IMR-90 (cell line): ENCODE results near the gene TMEM259. TPM values are rescaled to one million over a fixed set of nuclear protein-coding genes. Genes with fewer than 3 reads are reported as not detected.

ENCODE experiments used
- ATAC-seq: fragments of 200-7000 bp; cut with Tn5 transposase; 2 replicates; pipeline ENCODE4 v1.9.1; 2020; ENCODE audit warnings: low read depth, mild to moderate bottlenecking, moderate library complexity
- BruUV-seq: library from RNA; stranded (reverse); fragments of 400-500 nt; replicated peaks from 2 replicates; lab custom pipeline; 2021; lab: Mats Ljungman, UMichigan
- CTCF ChIA-PET: fragments of 300-600 bp; formaldehyde crosslinking; extraction: SDS; loops from one replicate; lab custom pipeline; 2021; ENCODE audit warnings: antibody characterized with exemption; lab: Yijun Ruan, JAX
- POLR2A ChIA-PET: fragments of 300-600 bp; sonication (Branson Sonifier 250); formaldehyde crosslinking; loops from one replicate; lab custom pipeline; 2022; ENCODE audit warnings: antibody characterized with exemption; ENCODE audit not compliant: unreplicated experiment; lab: Charles Lee
- DNase-seq: peaks from one replicate; pipeline ENCODE4 v3.0.0; 2013
- H2AFZ ChIP-seq: replicated peaks from 2 replicates; pipeline ENCODE3; 2013; ENCODE audit warnings: low read length, mild to moderate bottlenecking; ENCODE audit not compliant: poor library complexity
- H2AK5ac ChIP-seq: 2 replicates; pipeline ENCODE4 v1.6.1; 2013; ENCODE audit warnings: low read depth, low read length, inconsistent platforms
- H2AK9ac ChIP-seq: replicated peaks from 2 replicates; pipeline ENCODE3; 2013; ENCODE audit warnings: mild to moderate bottlenecking, low read depth, low read length, moderate library complexity; ENCODE audit not compliant: poor library complexity
- H2BK120ac ChIP-seq: 2 replicates; pipeline ENCODE4 v1.6.1; 2013; ENCODE audit warnings: low read depth, low read length, inconsistent platforms
- H2BK15ac ChIP-seq: 3 replicates; pipeline ENCODE4 v1.6.1; 2013; ENCODE audit warnings: low read depth, low read length, inconsistent platforms
- H2BK20ac ChIP-seq: 2 replicates; pipeline ENCODE4 v1.6.1; 2013; ENCODE audit warnings: low read depth, mild to moderate bottlenecking, inconsistent platforms, low read length, moderate library complexity
- H2BK5ac ChIP-seq: 2 replicates; pipeline ENCODE4 v1.6.1; 2013; ENCODE audit warnings: mild to moderate bottlenecking, low read depth, low read length, inconsistent platforms; ENCODE audit not compliant: poor library complexity, severe bottlenecking
- H3K14ac ChIP-seq: replicated peaks from 2 replicates; pipeline ENCODE4 v1.6.1; 2013; ENCODE audit warnings: low read depth, low read length, inconsistent platforms
- H3K18ac ChIP-seq: 2 replicates; pipeline ENCODE4 v1.6.1; 2013; ENCODE audit warnings: low read depth, low read length, control low read depth
- H3K23ac ChIP-seq: 2 replicates; pipeline ENCODE4 v1.6.1; 2013; ENCODE audit warnings: low read depth, low read length, inconsistent platforms
- H3K27ac ChIP-seq: 2 replicates; pipeline ENCODE4 v1.5.1; 2013; ENCODE audit warnings: mild to moderate bottlenecking, control low read depth, low read length; ENCODE audit not compliant: insufficient read depth
- H3K27me3 ChIP-seq: 2 replicates; pipeline ENCODE4 v1.6.1; 2013; ENCODE audit warnings: low read length; ENCODE audit not compliant: control insufficient read depth, insufficient read depth
- H3K36me3 ChIP-seq: 2 replicates; pipeline ENCODE4 v1.6.1; 2013; ENCODE audit warnings: low read length, mixed read lengths; ENCODE audit not compliant: control insufficient read depth, insufficient read depth
- H3K4ac ChIP-seq: 2 replicates; pipeline ENCODE4 v1.6.1; 2013; ENCODE audit warnings: low read depth, low read length, inconsistent platforms
- H3K4me1 ChIP-seq: 2 replicates; pipeline ENCODE4 v1.6.1; 2013; ENCODE audit warnings: low read length, mixed read lengths; ENCODE audit not compliant: control insufficient read depth, insufficient read depth
- H3K4me2 ChIP-seq: 2 replicates; pipeline ENCODE4 v1.6.1; 2013; ENCODE audit warnings: low read depth, mild to moderate bottlenecking, control low read depth, low read length, moderate library complexity
- H3K4me3 ChIP-seq: 2 replicates; pipeline ENCODE4 v1.5.1; 2013; ENCODE audit warnings: low read depth, mild to moderate bottlenecking, control low read depth, low read length, moderate library complexity; ENCODE audit not compliant: insufficient read depth
- H3K56ac ChIP-seq: 2 replicates; pipeline ENCODE4 v1.6.1; 2013; ENCODE audit warnings: low read length, inconsistent platforms; ENCODE audit not compliant: insufficient read depth; ENCODE audit errors: extremely low read depth
- H3K79me1 ChIP-seq, 2 experiments: 2 replicates each; pipeline ENCODE4 v1.6.1; 2013; ENCODE audit warnings: low read length in 2 of 2, inconsistent platforms in 1 of 2, low read depth in 1 of 2
- H3K9ac ChIP-seq: 2 replicates; pipeline ENCODE4 v1.6.1; 2013; ENCODE audit warnings: low read depth, low read length, control low read depth
- H3K9me1 ChIP-seq: 2 replicates; pipeline ENCODE4 v1.6.1; 2013; ENCODE audit warnings: low read length, inconsistent platforms; ENCODE audit not compliant: insufficient read depth
- H3K9me3 ChIP-seq: 2 replicates; pipeline ENCODE4 v1.6.1; 2013; ENCODE audit warnings: low read length; ENCODE audit not compliant: control insufficient read depth, insufficient read depth
- H4K20me1 ChIP-seq: 2 replicates; pipeline ENCODE4 v1.6.1; 2013; ENCODE audit warnings: low read length, inconsistent platforms; ENCODE audit not compliant: insufficient read depth
- H4K5ac ChIP-seq: 2 replicates; pipeline ENCODE4 v1.6.1; 2013; ENCODE audit warnings: mild to moderate bottlenecking, low read depth, low read length, control low read depth
- H4K8ac ChIP-seq, 2 experiments: 2 replicates each; pipeline ENCODE4 v1.6.1; 2013; ENCODE audit warnings: low read depth in 2 of 2, low read length in 2 of 2, control low read depth in 1 of 2, inconsistent platforms in 1 of 2
- H4K91ac ChIP-seq: 2 replicates; pipeline ENCODE4 v1.6.1; 2013; ENCODE audit warnings: low read depth, low read length, inconsistent platforms; ENCODE audit not compliant: insufficient read depth
- BHLHE40 ChIP-seq: fragments of 150-350 bp; IDR thresholded peaks from 2 replicates; pipeline ENCODE4 v1.6.1; 2016; ENCODE audit warnings: mild to moderate bottlenecking, low read depth, low read length
- CEBPB ChIP-seq: IDR thresholded peaks from 2 replicates; pipeline ENCODE4 v1.6.1; 2012; ENCODE audit warnings: low read depth, low read length, improper control_type of control experiment
- CHD1 ChIP-seq: IDR thresholded peaks from 2 replicates; pipeline ENCODE4 v1.6.1; 2012; ENCODE audit warnings: low read depth, low read length, improper control_type of control experiment
- CTCF ChIP-seq: conservative IDR thresholded peaks from 2 replicates; pipeline ENCODE4 v1.5.1; 2012; ENCODE audit warnings: mild to moderate bottlenecking, low read depth, low read length, improper control_type of control experiment
- ELK1 ChIP-seq: fragments of 150-350 bp; IDR thresholded peaks from 2 replicates; pipeline ENCODE4 v1.6.1; 2016; ENCODE audit warnings: low read depth, mild to moderate bottlenecking, low read length, moderate library complexity, borderline replicate concordance
- FOS ChIP-seq: fragments of 150-350 bp; IDR thresholded peaks from 2 replicates; pipeline ENCODE4 v1.6.1; 2016; ENCODE audit warnings: low read depth, low read length
- MAFK ChIP-seq: IDR thresholded peaks from 2 replicates; pipeline ENCODE4 v1.6.1; 2012; ENCODE audit warnings: low read depth, low read length, improper control_type of control experiment
- MAZ ChIP-seq: IDR thresholded peaks from 2 replicates; pipeline ENCODE4 v1.6.1; 2012; ENCODE audit warnings: low read depth, mild to moderate bottlenecking, low read length, improper control_type of control experiment, moderate library complexity, borderline replicate concordance
- NFE2L2 ChIP-seq: fragments of 150-350 bp; IDR thresholded peaks from 2 replicates; pipeline ENCODE4 v1.6.1; 2016; ENCODE audit warnings: low read depth, mild to moderate bottlenecking, low read length
- POLR2A ChIP-seq: IDR thresholded peaks from 2 replicates; pipeline ENCODE4 v1.6.1; 2012; ENCODE audit warnings: mild to moderate bottlenecking, low read depth, low read length
- RAD21 ChIP-seq: IDR thresholded peaks from 2 replicates; pipeline ENCODE4 v1.6.1; 2012; ENCODE audit warnings: low read length, improper control_type of control experiment
- RCOR1 ChIP-seq: IDR thresholded peaks from 2 replicates; pipeline ENCODE4 v1.6.1; 2012; ENCODE audit warnings: mild to moderate bottlenecking, low read length, improper control_type of control experiment; ENCODE audit not compliant: insufficient replicate concordance
- RFX5 ChIP-seq: IDR thresholded peaks from 2 replicates; pipeline ENCODE4 v1.8.0; 2012; ENCODE audit warnings: low read depth, mild to moderate bottlenecking, low read length, moderate library complexity
- SMC3 ChIP-seq: fragments of 150-350 bp; IDR thresholded peaks from 2 replicates; pipeline ENCODE4 v1.6.1; 2016; ENCODE audit warnings: low read depth, mild to moderate bottlenecking, antibody characterized with exemption, low read length, moderate library complexity
- WGBS, 2 experiments: methylation state at CpG; one replicate each; pipeline versions ENCODE4 v1.1.5 to v1.1.7; 2013; ENCODE audit warnings: missing lambda C conversion rate in 2 of 2; ENCODE audit not compliant: insufficient read length in 1 of 2; ENCODE audit errors: extremely low coverage in 2 of 2; 5-methylcytosine and 5-hydroxymethylcytosine counted together
- dilution Hi-C: fragments of 300-500 bp; cut with HindIII; formaldehyde crosslinking; loops from one replicate; pipeline ENCODE4 v1.14.3; 2018; ENCODE audit warnings: low sequenced_read_pairs; ENCODE audit not compliant: unreplicated experiment
- in situ Hi-C: fragments of 300-500 bp; cut with MboI; formaldehyde crosslinking; loops from 3 replicates; pipeline ENCODE4 v1.14.3; 2019; ENCODE audit warnings: low sequenced_read_pairs, inconsistent platforms, mixed read lengths
- intact Hi-C: fragments of 100-400 bp; cut with micrococcal nuclease; formaldehyde crosslinking; loops from 2 replicates; pipeline ENCODE4 v1.10.0; 2022
- polyA plus RNA-seq, 3 experiments: library from polyadenylated mRNA; depleted of rRNA; stranded (reverse); fragments of >200 nt; gene quantifications; 2 replicates each; pipeline ENCODE4 v1.2.3, GENCODE V29; 2012; ENCODE audit warnings: low replicate concordance in 1 of 3
- total RNA-seq: library from RNA; depleted of rRNA; stranded (reverse); fragments of >200 nt; gene quantifications from 2 replicates; pipeline ENCODE4 v1.2.3, GENCODE V29; 2012

The TMEM259 gene
- total and polyA plus RNA-seq, 2 of the 4 experiments (the other 2 are of a cell fraction), result 22.6 to 153 TPM

GRCh38 chr19:1017115-1017905 lies 3.6 kb downstream of the TMEM259 start:
- H2AK5ac ChIP-seq, result peak overlapping the region; percentile 3; the same call in 1 of the 2 replicates
- H3K4me3 ChIP-seq, result no peak overlapping the region
- H4K8ac ChIP-seq, result no peak overlapping the region
- no peak overlapping the region for H2BK15ac ChIP-seq
- intact Hi-C loops, result no loop called here
- no peak overlapping the region for H4K5ac ChIP-seq
- ChIA-PET CTCF (no interaction called here), POLR2A (no interaction called here)
- peak overlapping the region; percentile 12; the same call in 1 of the 2 replicates for H3K27ac ChIP-seq
- H3K14ac ChIP-seq, result 0 out of 2 replicates have a peak overlapping the region, but pooled peaks have one; percentile 9
- no peaks in the 10 kb centered on the region for H3K27me3 ChIP-seq
- peaks cover 15% of the 10 kb centered on the region for H3K36me3 ChIP-seq
- DNase-seq (no peak), ATAC-seq (no peak)
- H4K91ac ChIP-seq, result no peak overlapping the region
- peaks cover 33% of the 10 kb centered on the region for H3K4me1 ChIP-seq
- H3K4me2 ChIP-seq, result peak overlapping the region; percentile 4
- no peak overlapping the region for H3K56ac ChIP-seq
- H3K79me1 ChIP-seq, result peaks cover 0 to 66% of the 10 kb centered on the region in 2 experiments; a peak in 2 of 4 replicates
- peak overlapping the region; percentile 13; the same call in 1 of the 2 replicates for H3K23ac ChIP-seq
- H2BK20ac ChIP-seq, result no peak overlapping the region
- peak overlapping the region; percentile 53 for H2BK5ac ChIP-seq
- 63% methylated on average over 12 of the region's 24 CpGs; no CpG with 5 or more reads in 1 of the 2 experiments for WGBS, 2 experiments
- H3K4ac ChIP-seq, result peak overlapping the region; percentile 32; the same call in 1 of the 2 replicates
- BruUV-seq, result no TSS peak
- no peak overlapping the region for H3K18ac ChIP-seq
- dilution Hi-C loops, result no loop called here
- H4K20me1 ChIP-seq, result peaks cover 82% of the 10 kb centered on the region
- H2AFZ ChIP-seq, result no peak overlapping the region
- peaks cover 9% of the 10 kb centered on the region; the same call in 1 of the 2 replicates for H3K9me1 ChIP-seq
- no peaks in the 10 kb centered on the region for H3K9me3 ChIP-seq
- no peak overlapping the region for H2BK120ac ChIP-seq
- H3K9ac ChIP-seq, result 0 out of 2 replicates have a peak overlapping the region, but pooled peaks have one; percentile 4
- peak overlapping the region; percentile 66 for H2AK9ac ChIP-seq
- in situ Hi-C loops, result no loop called here
- TF ChIP-seq RFX5, result no peak
- no peak for TF ChIP-seq SMC3
- TF ChIP-seq CEBPB, result no peak
- no peak for TF ChIP-seq CTCF
- TF ChIP-seq FOS, result no peak
- no peak for TF ChIP-seq NFE2L2
- no peak for TF ChIP-seq MAFK
- no peak for TF ChIP-seq MAZ
- TF ChIP-seq RAD21, result no peak
- no peak for TF ChIP-seq POLR2A
- TF ChIP-seq CHD1, result no peak
- no peak for TF ChIP-seq BHLHE40
- TF ChIP-seq RCOR1, result no peak
- TF ChIP-seq ELK1, result no peak
